SJSA1 (cell line): ENCODE measurements around the gene TOP3A. TPM values are rescaled to one million over a fixed set of nuclear protein-coding genes. Genes with fewer than 3 reads are reported as not detected.

Experiments used
- DNase-seq, 2 experiments: peaks; one replicate each; pipeline ENCODE4 v3.0.0-alpha.2; 2015 to 2020; ENCODE audit warnings: low spot score in 2 of 2, low read depth in 1 of 2
- H3K27ac ChIP-seq: fragments of 250-450 bp; sonication (Bioruptor Pico); 2 replicates; pipeline ENCODE4 v1.5.1; 2020; ENCODE audit warnings: mild to moderate bottlenecking, moderate library complexity
- H3K27me3 ChIP-seq: fragments of 250-450 bp; sonication (Bioruptor Pico); replicated peaks from 2 replicates; pipeline ENCODE4 v1.5.1; 2020; ENCODE audit warnings: mild to moderate bottlenecking, moderate library complexity
- H3K36me3 ChIP-seq: fragments of 250-450 bp; sonication (Bioruptor Pico); 2 replicates; pipeline ENCODE4 v1.5.1; 2020; ENCODE audit warnings: mild to moderate bottlenecking
- H3K4me1 ChIP-seq: fragments of 250-450 bp; sonication (Bioruptor Pico); replicated peaks from 2 replicates; pipeline ENCODE4 v1.6.1; 2021; ENCODE audit warnings: mild to moderate bottlenecking
- H3K4me3 ChIP-seq: fragments of 250-450 bp; sonication (Bioruptor Pico); 2 replicates; pipeline ENCODE4 v1.5.1; 2020; ENCODE audit warnings: mild to moderate bottlenecking
- H3K9me3 ChIP-seq: fragments of 250-450 bp; sonication (Bioruptor Pico); replicated peaks from 2 replicates; pipeline ENCODE4 v1.5.1; 2020; ENCODE audit warnings: mild to moderate bottlenecking
- total RNA-seq: library from RNA; depleted of rRNA; stranded (reverse); fragments of >200 nt; shearing (Covaris generic); gene quantifications from 2 replicates; pipeline ENCODE4 v1.2.3, GENCODE V29; 2014; rRNA removed

TOP3A gene
- total RNA-seq, 1 experiment from 2014 or later = 38.4 TPM

- no peaks in the 10 kb centered on the region for H3K9me3 ChIP-seq
- no peaks in the 10 kb centered on the region for H3K36me3 ChIP-seq
- H3K4me1 ChIP-seq = peaks cover 31% of the 10 kb centered on the region
- H3K27ac ChIP-seq = peak within 1 kb of the TSS; percentile 38; the same call in 1 of the 2 replicates
- H3K4me3 ChIP-seq = peak within 1 kb of the TSS; percentile 69
- peak; percentile 77 to 95 for DNase-seq
- no peaks in the 10 kb centered on the region for H3K27me3 ChIP-seq
Observed at GRCh38 chr17:18225121-18225641, 89.6 kb downstream of the TOP3A start, which contains the start of gene LLGL1. Gene LLGL1 (plus strand): TSS chr17:18225635. CDS start chr17:18225683, 48 bp downstream.

- no peaks in the 10 kb centered on the region for H3K9me3 ChIP-seq
- no peak for DNase-seq
- H3K4me1 ChIP-seq = peaks cover 31% of the 10 kb centered on the region
- peak overlapping the region; percentile 69 for H3K4me3 ChIP-seq
- peak overlapping the region; percentile 38; the same call in 1 of the 2 replicates for H3K27ac ChIP-seq
- H3K36me3 ChIP-seq = no peaks in the 10 kb centered on the region
- H3K27me3 ChIP-seq = no peaks in the 10 kb centered on the region
Observed at GRCh38 chr17:18224387-18225120, 90.2 kb downstream of the TOP3A start.

GRCh38 chr17:18224053-18224386, 90.8 kb downstream of the TOP3A start:
- Histone ChIP-seq H3K27me3 (no peaks in the 10 kb centered on the region), H3K9me3 (no peaks in the 10 kb centered on the region), H3K4me3 (no peak overlapping the region), H3K36me3 (no peaks in the 10 kb centered on the region), H3K4me1 (peaks cover 31% of the 10 kb centered on the region), H3K27ac (no peak overlapping the region)
- no peak for DNase-seq

Other genes with a start within 250 kb of the TOP3A start
- gene DRG2, start 227.0 kb downstream of the TOP3A start, total RNA-seq = 31.2 and 58.1 TPM in 2 replicates
- not detected in 2 replicates for gene MYO15A, start 206.2 kb downstream of the TOP3A start, total RNA-seq
- 52.3 and 61.3 TPM in 2 replicates for gene ALKBH5, start 131.2 kb downstream of the TOP3A start, total RNA-seq
- 15.9 and 19.3 TPM in 2 replicates for gene LLGL1, start 89.4 kb downstream of the TOP3A start, total RNA-seq
- gene FLII, start 56.3 kb downstream of the TOP3A start, total RNA-seq = 115 TPM in 2 replicates
- gene MIEF2, start 54.3 kb downstream of the TOP3A start, total RNA-seq = 5.3 and 14.8 TPM in 2 replicates
- gene SMCR8, start 299 bp upstream of the TOP3A start, total RNA-seq = 6.0 and 12.1 TPM in 2 replicates
- gene SHMT1, start 48.6 kb upstream of the TOP3A start, total RNA-seq = 20.4 and 23.0 TPM in 2 replicates
- gene EVPLL, start 62.8 kb upstream of the TOP3A start, total RNA-seq = not detected in 2 replicates
- not detected in 2 replicates for gene LGALS9C, start 161.8 kb upstream of the TOP3A start, total RNA-seq